ENCODE measurements around the gene PLB1.

PLB1 gene

GRCh38 chr2:28648671-28649395 is 153.0 kb downstream of the PLB1 start:
- no peak overlapping the region for H3K4me3 ChIP-seq (ENCODE audit: low read depth, low read length)
- ChIA-PET POLR2A (no interaction called here), CTCF (no interaction called here)
- TF ChIP-seq, protein P1, sequence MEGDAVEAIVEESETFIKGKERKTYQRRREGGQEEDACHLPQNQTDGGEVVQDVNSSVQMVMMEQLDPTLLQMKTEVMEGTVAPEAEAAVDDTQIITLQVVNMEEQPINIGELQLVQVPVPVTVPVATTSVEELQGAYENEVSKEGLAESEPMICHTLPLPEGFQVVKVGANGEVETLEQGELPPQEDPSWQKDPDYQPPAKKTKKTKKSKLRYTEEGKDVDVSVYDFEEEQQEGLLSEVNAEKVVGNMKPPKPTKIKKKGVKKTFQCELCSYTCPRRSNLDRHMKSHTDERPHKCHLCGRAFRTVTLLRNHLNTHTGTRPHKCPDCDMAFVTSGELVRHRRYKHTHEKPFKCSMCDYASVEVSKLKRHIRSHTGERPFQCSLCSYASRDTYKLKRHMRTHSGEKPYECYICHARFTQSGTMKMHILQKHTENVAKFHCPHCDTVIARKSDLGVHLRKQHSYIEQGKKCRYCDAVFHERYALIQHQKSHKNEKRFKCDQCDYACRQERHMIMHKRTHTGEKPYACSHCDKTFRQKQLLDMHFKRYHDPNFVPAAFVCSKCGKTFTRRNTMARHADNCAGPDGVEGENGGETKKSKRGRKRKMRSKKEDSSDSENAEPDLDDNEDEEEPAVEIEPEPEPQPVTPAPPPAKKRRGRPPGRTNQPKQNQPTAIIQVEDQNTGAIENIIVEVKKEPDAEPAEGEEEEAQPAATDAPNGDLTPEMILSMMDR (IDR thresholded peaks at IDR 0.05; ENCODE audit: insufficient read depth, low read length, missing control alignments) = no peak
- DNase-seq (ENCODE audit: low read depth, low spot score) = no peak

- POLR2A ChIA-PET = no interaction called here
- CTCF ChIA-PET = no interaction called here
- TF ChIP-seq, protein P1 (IDR thresholded peaks at IDR 0.05; ENCODE audit: insufficient read depth, low read length, missing control alignments) = no peak
- DNase-seq (ENCODE audit: low read depth, low spot score) = no peak
- no peak overlapping the region for H3K4me3 ChIP-seq (ENCODE audit: low read depth, low read length)
Observed at GRCh38 chr2:28649481-28650265, 153.8 kb downstream of the PLB1 start.

- TF ChIP-seq, protein P1 (IDR thresholded peaks at IDR 0.05; ENCODE audit: insufficient read depth, low read length, missing control alignments) = no peak
- ChIA-PET POLR2A (no interaction called here), CTCF (no interaction called here)
- no peak for DNase-seq (ENCODE audit: low read depth, low spot score)
- H3K4me3 ChIP-seq (ENCODE audit: low read depth, low read length) = no peak overlapping the region
Observed at GRCh38 chr2:28650266-28650584, 154.4 kb downstream of the PLB1 start.

- DNase-seq (ENCODE audit: low read depth, low spot score) = no peak
- no peak overlapping the region for H3K4me3 ChIP-seq (ENCODE audit: low read depth, low read length)
- TF ChIP-seq, protein P1 (IDR thresholded peaks at IDR 0.05; ENCODE audit: insufficient read depth, low read length, missing control alignments) = no peak
- CTCF ChIA-PET = interaction anchor here (1.2 kb wide), 1 partner anchor 58 kb away, joined by 3 read pairs; no protein-coding TSS in a partner anchor
- POLR2A ChIA-PET = no interaction called here
Observed at GRCh38 chr2:28652217-28652616, 156.4 kb downstream of the PLB1 start.

DNA sequence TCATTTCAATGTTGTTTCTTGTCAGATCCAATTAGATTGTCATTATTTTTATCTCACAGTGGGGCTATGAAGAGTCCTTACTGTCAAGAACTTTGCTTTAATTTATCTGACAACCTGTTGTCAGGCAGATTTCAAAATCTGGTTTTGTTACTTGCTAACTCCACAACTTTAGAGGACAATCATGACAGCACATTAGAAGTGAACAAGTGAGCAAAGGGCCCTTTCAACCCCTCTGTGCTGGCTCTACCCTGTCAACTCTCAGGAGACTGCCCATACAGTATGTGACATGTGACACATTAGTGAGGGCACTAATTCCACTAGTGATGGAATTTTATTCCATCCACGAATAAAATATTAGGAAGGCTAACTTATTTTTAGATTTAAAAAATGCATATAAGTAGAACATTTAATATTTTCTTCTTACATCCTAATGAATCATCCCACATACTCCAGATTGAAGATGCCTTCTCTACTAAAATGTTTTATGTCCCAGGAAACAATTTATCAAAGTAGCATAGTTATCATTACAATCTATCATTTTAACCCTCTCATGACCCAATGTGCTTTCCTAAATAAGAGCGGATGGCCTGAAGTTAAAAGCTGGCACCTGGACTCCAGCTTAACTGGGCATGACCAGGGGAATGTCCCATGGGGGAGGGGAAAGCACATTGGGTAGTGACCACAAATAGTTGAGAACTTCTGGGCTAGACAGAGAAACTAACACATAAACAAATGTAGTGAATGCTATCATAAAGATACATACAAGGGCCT is 158.2 kb downstream of the PLB1 start:
- CTCF ChIA-PET = interaction anchor here (1.2 to 1.3 kb wide), 2 partner anchors 60 to 950 kb away, joined by 3 read pairs; no protein-coding TSS in a partner anchor
- POLR2A ChIA-PET = no interaction called here
- no peak for DNase-seq (ENCODE audit: low read depth, low spot score)

More for the DNA sequence above, 158.2 kb downstream of the PLB1 start:
- no peak overlapping the region for H3K4me3 ChIP-seq (ENCODE audit: low read depth, low read length)
- TF ChIP-seq, protein P1 (IDR thresholded peaks at IDR 0.05; ENCODE audit: insufficient read depth, low read length, missing control alignments) = no peak

Measured in AG04449 (cell line).